Lung (tissue), 12 donors: ENCODE results near the gene MRO. TPM values are rescaled to one million over a fixed set of nuclear protein-coding genes. Genes with fewer than 3 reads are reported as not detected.

ENCODE experiments used
- ATAC-seq: fragments of 200-7000 bp; cut with Tn5 transposase; one replicate; pipeline ENCODE4 v1.9.1; 2020; ENCODE audit warnings: moderate number of reproducible peaks; ENCODE audit not compliant: insufficient read depth, low FRiP score
- DNase-seq, 3 donors: peaks; one replicate each; pipeline ENCODE4 v3.0.0-alpha.2; 2013 to 2017
- H3K27ac ChIP-seq, 2 donors: one replicate each; pipeline ENCODE4 v1.5.1; 2013; ENCODE audit warnings: mild to moderate bottlenecking in 2 of 2, moderate library complexity in 2 of 2, control low read depth in 1 of 2, inconsistent platforms in 1 of 2, low read depth in 1 of 2, low read length in 1 of 2
- H3K27me3 ChIP-seq, 3 donors: one replicate each; pipeline ENCODE4 v1.5.1; 2013; ENCODE audit warnings: low read length in 2 of 3; ENCODE audit not compliant: control insufficient read depth in 3 of 3, insufficient read depth in 3 of 3
- H3K36me3 ChIP-seq, 4 donors: one replicate each; pipeline ENCODE4 v1.5.1; 2013; ENCODE audit warnings: low read length in 4 of 4, mild to moderate bottlenecking in 1 of 4, moderate library complexity in 1 of 4; ENCODE audit not compliant: control insufficient read depth in 4 of 4, insufficient read depth in 4 of 4
- H3K4me1 ChIP-seq, 5 donors: one replicate each; pipeline ENCODE4 v1.5.1; 2013; ENCODE audit warnings: low read length in 5 of 5, mild to moderate bottlenecking in 2 of 5, moderate library complexity in 1 of 5; ENCODE audit not compliant: control insufficient read depth in 5 of 5, insufficient read depth in 5 of 5
- H3K4me3 ChIP-seq: one replicate; pipeline ENCODE4 v1.5.1; 2013; ENCODE audit warnings: mild to moderate bottlenecking, control low read depth, moderate library complexity
- H3K9ac ChIP-seq, 2 donors: one replicate each; pipeline ENCODE4 v1.5.1; 2013; ENCODE audit warnings: low read length in 2 of 2, control low read depth in 1 of 2; ENCODE audit not compliant: insufficient read depth in 1 of 2
- H3K9me3 ChIP-seq, 4 donors: one replicate each; pipeline ENCODE4 v1.5.1; 2013; ENCODE audit warnings: low read length in 3 of 4, mild to moderate bottlenecking in 1 of 4, moderate library complexity in 1 of 4; ENCODE audit not compliant: control insufficient read depth in 4 of 4, insufficient read depth in 3 of 4
- CTCF ChIP-seq: IDR thresholded peaks from 2 replicates; pipeline ENCODE4 v1.5.1; 2012; ENCODE audit warnings: mild to moderate bottlenecking; ENCODE audit errors: control extremely low read depth, extremely low read depth
- whole genome bisulfite sequencing, 2 donors: extraction: QIAGEN DNeasy Blood & Tissue Kit; methylation state at CpG; one replicate each; pipeline ENCODE4 v1.1.7; 2013; 5-methylcytosine and 5-hydroxymethylcytosine counted together
- polyA plus RNA-seq, 2 donors: library from polyadenylated mRNA; stranded (reverse); fragments of 200-250 nt; gene quantifications; one replicate each; pipeline ENCODE4 v1.2.1, GENCODE V29; 2013
- total RNA-seq, 2 donors: library from RNA; depleted of rRNA in 1 of 2; stranded (reverse); fragments of >200 nt in 1 of 2; gene quantifications; one replicate each; pipeline ENCODE4 v1.2.1, GENCODE V29; 2014 to 2021
- donor health status: control.
- donor health status: control.
- donor health status: Bipolar disorder and iron deficiency.
- donor health status: healthy.
- donor health status: DM: yes; HTN: yes; CAD: no.

MRO gene
- total and polyA plus RNA-seq, 4 donors: 0.05 to 0.71 (median 0.22) TPM

- H3K36me3 ChIP-seq: no peaks in the 10 kb centered on the region
- H3K9me3 ChIP-seq: peaks cover 0 to 13% (median 0%) of the 10 kb centered on the region in 4 donors
- H3K27ac ChIP-seq: no peak overlapping the region
- DNase-seq (no peak), ATAC-seq (no peak)
- TF ChIP-seq CTCF: no peak
- H3K9ac ChIP-seq: no peak overlapping the region
- H3K4me1 ChIP-seq: peaks cover 0 to 6% (median 0%) of the 10 kb centered on the region in 5 donors
- H3K27me3 ChIP-seq: peaks cover 0 to 3% (median 0%) of the 10 kb centered on the region in 3 donors
- WGBS, 2 donors: 45 to 51% methylated on average over 5 of the region's 5 CpGs
- no peak overlapping the region for H3K4me3 ChIP-seq
Measured at GRCh38 chr18:50751490-50751889, 68.3 kb downstream of the MRO start.

- H3K9me3 ChIP-seq: peaks cover 0 to 12% (median 0%) of the 10 kb centered on the region in 4 donors
- peaks cover 0 to 6% (median 0%) of the 10 kb centered on the region in 5 donors for H3K4me1 ChIP-seq
- H3K4me3 ChIP-seq: no peak overlapping the region
- no peaks in the 10 kb centered on the region for H3K36me3 ChIP-seq
- H3K9ac ChIP-seq: no peak overlapping the region
- TF ChIP-seq CTCF: no peak
- H3K27ac ChIP-seq: no peak overlapping the region
- ATAC-seq (no peak), DNase-seq (no peak)
- H3K27me3 ChIP-seq: peaks cover 0 to 3% (median 0%) of the 10 kb centered on the region in 3 donors
- WGBS, 2 donors: 79 to 86% methylated on average over 2 of the region's 2 CpGs
Measured at GRCh38 chr18:50750546-50750945, 69.3 kb downstream of the MRO start.

- peaks cover 0 to 12% (median 0%) of the 10 kb centered on the region in 4 donors for H3K9me3 ChIP-seq
- DNase-seq (no peak), ATAC-seq (no peak)
- H3K4me3 ChIP-seq: no peak overlapping the region
- no peak overlapping the region for H3K9ac ChIP-seq
- no peak overlapping the region for H3K27ac ChIP-seq
- H3K4me1 ChIP-seq: peaks cover 0 to 6% (median 0%) of the 10 kb centered on the region in 5 donors
- peaks cover 0 to 3% (median 0%) of the 10 kb centered on the region in 3 donors for H3K27me3 ChIP-seq
- no peaks in the 10 kb centered on the region for H3K36me3 ChIP-seq
- TF ChIP-seq CTCF: no peak
- 49 to 64% methylated on average over 4 of the region's 4 CpGs for WGBS, 2 donors
Measured at GRCh38 chr18:50749945-50750344, 69.9 kb downstream of the MRO start.

- no peak for TF ChIP-seq CTCF
- Histone ChIP-seq H3K27ac (no peak overlapping the region), H3K27me3 (peaks cover 0 to 3% (median 0%) of the 10 kb centered on the region in 3 donors), H3K4me3 (no peak overlapping the region), H3K36me3 (no peaks in the 10 kb centered on the region), H3K9me3 (peaks cover 0 to 8% (median 0%) of the 10 kb centered on the region in 4 donors), H3K9ac (no peak overlapping the region), H3K4me1 (peaks cover 0 to 6% (median 0%) of the 10 kb centered on the region in 5 donors)
- ATAC-seq: no peak
- WGBS, 2 donors: 83 to 88% methylated on average over 5 of the region's 5 CpGs
- no peak for DNase-seq
Measured at GRCh38 chr18:50749421-50749820, 70.4 kb downstream of the MRO start.
